ENCODE data around the gene ZNF625. TPM values are rescaled to one million over a fixed set of nuclear protein-coding genes. Genes with fewer than 3 reads are reported as not detected.
A peak's percentile ranks its signal among the peaks of the same experiment; 100 is the strongest.

Gene ZNF625
- total RNA-seq, 1 donor from 2014 or later = 16.1 TPM

- Histone ChIP-seq H3K9ac (ENCODE audit: low read length) (no peak overlapping the region), H2AFZ (ENCODE audit: low read depth, low read length) (no peak overlapping the region), H3K4me2 (ENCODE audit: low read length) (no peak overlapping the region), H4K20me1 (ENCODE audit: insufficient read depth, low read length) (peaks cover 3% of the 10 kb centered on the region), H3K9me3 (ENCODE audit: insufficient read depth, low read depth, low read length) (no peaks in the 10 kb centered on the region), H3K79me2 (ENCODE audit: insufficient read depth, low read length) (peaks cover 50% of the 10 kb centered on the region), H3K27ac (ENCODE audit: low read depth, low read length) (no peak overlapping the region), H3K4me1 (ENCODE audit: insufficient read depth, low read length) (no peaks in the 10 kb centered on the region), H3K27me3 (ENCODE audit: insufficient read depth, low read length) (no peaks in the 10 kb centered on the region), H3K36me3 (ENCODE audit: insufficient read depth, low read length) (no peaks in the 10 kb centered on the region), H3K4me3 (ENCODE audit: insufficient read depth, low read depth, low read length) (no peak overlapping the region)
- H3K4me1 Mint-ChIP-seq (ENCODE audit: low read depth, unreplicated experiment) = peaks cover 13% of the 10 kb centered on the region
- no peak for TF ChIP-seq EZH2 (IDR thresholded peaks at IDR 0.05; ENCODE audit: insufficient read depth, low read length)
- no peak for TF ChIP-seq CTCF (IDR thresholded peaks at IDR 0.05; ENCODE audit: insufficient read depth, low read depth, low read length)
- peaks cover 1% of the 10 kb centered on the region for H3K9me3 Mint-ChIP-seq (ENCODE audit: unreplicated experiment)
- FAIRE-seq = no peak
- H3K27me3 Mint-ChIP-seq (ENCODE audit: low read depth, unreplicated experiment) = no peaks in the 10 kb centered on the region
- no peak overlapping the region for H3K4me3 Mint-ChIP-seq (ENCODE audit: unreplicated experiment)
- no peak overlapping the region for H3K27ac Mint-ChIP-seq (ENCODE audit: unreplicated experiment)
- peak; percentile 47 for DNase-seq (ENCODE audit: low read depth)
- peaks cover 12% of the 10 kb centered on the region for H3K36me3 Mint-ChIP-seq (ENCODE audit: low read depth, unreplicated experiment)
These were observed 10.1 kb upstream of the ZNF625 start for GRCh38 chr19:12166626-12167025.

- Histone ChIP-seq H3K4me2 (ENCODE audit: low read length) (peak overlapping the region; percentile 87), H4K20me1 (ENCODE audit: insufficient read depth, low read length) (peaks cover 3% of the 10 kb centered on the region), H3K4me1 (ENCODE audit: insufficient read depth, low read length) (no peaks in the 10 kb centered on the region), H3K27me3 (ENCODE audit: insufficient read depth, low read length) (no peaks in the 10 kb centered on the region), H3K27ac (ENCODE audit: low read depth, low read length) (peak overlapping the region; percentile 89), H3K9ac (ENCODE audit: low read length) (peak overlapping the region; percentile 94), H2AFZ (ENCODE audit: low read depth, low read length) (peak overlapping the region; percentile 99), H3K36me3 (ENCODE audit: insufficient read depth, low read length) (no peaks in the 10 kb centered on the region), H3K4me3 (ENCODE audit: insufficient read depth, low read depth, low read length) (peak overlapping the region; percentile 84), H3K9me3 (ENCODE audit: insufficient read depth, low read depth, low read length) (no peaks in the 10 kb centered on the region), H3K79me2 (ENCODE audit: insufficient read depth, low read length) (peaks cover 44% of the 10 kb centered on the region)
- TF ChIP-seq CTCF (IDR thresholded peaks at IDR 0.05; ENCODE audit: insufficient read depth, low read depth, low read length) (no peak), EZH2 (IDR thresholded peaks at IDR 0.05; ENCODE audit: insufficient read depth, low read length) (no peak)
- Mint-ChIP-seq H3K27me3 (ENCODE audit: low read depth, unreplicated experiment) (no peaks in the 10 kb centered on the region), H3K27ac (ENCODE audit: unreplicated experiment) (peak overlapping the region; percentile 81), H3K4me3 (ENCODE audit: unreplicated experiment) (peak overlapping the region; percentile 95), H3K4me1 (ENCODE audit: low read depth, unreplicated experiment) (peaks cover 13% of the 10 kb centered on the region), H3K9me3 (ENCODE audit: unreplicated experiment) (no peaks in the 10 kb centered on the region), H3K36me3 (ENCODE audit: low read depth, unreplicated experiment) (no peaks in the 10 kb centered on the region)
- FAIRE-seq (no peak), DNase-seq (ENCODE audit: low read depth) (no peak)
These were observed 7.3 kb upstream of the ZNF625 start for GRCh38 chr19:12163826-12164225.

GRCh38 chr19:12162882-12163806 lies 6.6 kb upstream of the ZNF625 start, which contains the start of gene ZNF136:
Gene ZNF136, plus strand, starts transcription at chr19:12163096. Its CDS starts 108 bp downstream, at chr19:12163204.
- Mint-ChIP-seq H3K4me3 (ENCODE audit: unreplicated experiment) (peak within 1 kb of the TSS; percentile 95), H3K9me3 (ENCODE audit: unreplicated experiment) (no peaks in the 10 kb centered on the region), H3K36me3 (ENCODE audit: low read depth, unreplicated experiment) (no peaks in the 10 kb centered on the region), H3K27ac (ENCODE audit: unreplicated experiment) (peak within 1 kb of the TSS; percentile 95), H3K4me1 (ENCODE audit: low read depth, unreplicated experiment) (peaks cover 13% of the 10 kb centered on the region), H3K27me3 (ENCODE audit: low read depth, unreplicated experiment) (no peaks in the 10 kb centered on the region)
- no peaks in the 10 kb centered on the region for H3K36me3 ChIP-seq (ENCODE audit: insufficient read depth, low read length)
- peak within 1 kb of the TSS; percentile 89 for H3K27ac ChIP-seq (ENCODE audit: low read depth, low read length)
- peaks cover 3% of the 10 kb centered on the region for H4K20me1 ChIP-seq (ENCODE audit: insufficient read depth, low read length)
- FAIRE-seq (no peak), DNase-seq (ENCODE audit: low read depth) (peak; percentile 90)
- H3K4me1 ChIP-seq (ENCODE audit: insufficient read depth, low read length) = no peaks in the 10 kb centered on the region
- H3K4me2 ChIP-seq (ENCODE audit: low read length) = peak within 1 kb of the TSS; percentile 87
- no peaks in the 10 kb centered on the region for H3K27me3 ChIP-seq (ENCODE audit: insufficient read depth, low read length)
- peak within 1 kb of the TSS; percentile 84 for H3K4me3 ChIP-seq (ENCODE audit: insufficient read depth, low read depth, low read length)
- peak within 1 kb of the TSS; percentile 99 for H2AFZ ChIP-seq (ENCODE audit: low read depth, low read length)
- H3K9ac ChIP-seq (ENCODE audit: low read length) = peak within 1 kb of the TSS; percentile 94
- H3K9me3 ChIP-seq (ENCODE audit: insufficient read depth, low read depth, low read length) = no peaks in the 10 kb centered on the region
- no peak for TF ChIP-seq EZH2 (IDR thresholded peaks at IDR 0.05; ENCODE audit: insufficient read depth, low read length)
- no peak for TF ChIP-seq CTCF (IDR thresholded peaks at IDR 0.05; ENCODE audit: insufficient read depth, low read depth, low read length)
- H3K79me2 ChIP-seq (ENCODE audit: insufficient read depth, low read length) = peaks cover 40% of the 10 kb centered on the region
